HEK293T (cell line): Measurements from ENCODE around the gene FAM219B.

Experiments
- BHLHE40 ChIP-seq: fragments of 450-650 bp; IDR thresholded peaks from 2 replicates; pipeline ENCODE4 v1.6.1; 2016; ENCODE audit warnings: mild to moderate bottlenecking, moderate library complexity, borderline replicate concordance
- CTBP1 ChIP-seq: fragments of 450-650 bp; IDR thresholded peaks from 2 replicates; pipeline ENCODE4 v1.6.1; 2016; ENCODE audit warnings: borderline replicate concordance
- ELF4 ChIP-seq: fragments of 450-650 bp; IDR thresholded peaks from 2 replicates; pipeline ENCODE4 v1.6.1; 2017; ENCODE audit warnings: antibody characterized with exemption
- FOXA1 ChIP-seq: fragments of 450-650 bp; IDR thresholded peaks from 2 replicates; pipeline ENCODE4 v1.6.1; 2016; ENCODE audit warnings: mild to moderate bottlenecking
- FOXK2 ChIP-seq: fragments of 450-650 bp; IDR thresholded peaks from 2 replicates; pipeline ENCODE4 v1.6.1; 2016; ENCODE audit warnings: mild to moderate bottlenecking
- FOXM1 ChIP-seq: fragments of 450-650 bp; IDR thresholded peaks from 2 replicates; pipeline ENCODE4 v1.6.1; 2017; ENCODE audit warnings: mild to moderate bottlenecking, borderline replicate concordance
- HDGF ChIP-seq: fragments of 450-650 bp; IDR thresholded peaks from 2 replicates; pipeline ENCODE4 v1.6.1; 2017; ENCODE audit warnings: antibody characterized with exemption, borderline replicate concordance
- L3MBTL2 ChIP-seq: fragments of 450-650 bp; conservative IDR thresholded peaks from 2 replicates; pipeline ENCODE4 v1.6.1; 2016; ENCODE audit warnings: mild to moderate bottlenecking
- LEF1 ChIP-seq: fragments of 450-650 bp; IDR thresholded peaks from 2 replicates; pipeline ENCODE4 v1.6.1; 2017; ENCODE audit warnings: mild to moderate bottlenecking, borderline replicate concordance
- NFRKB ChIP-seq: fragments of 450-650 bp; IDR thresholded peaks from 2 replicates; pipeline ENCODE4 v1.6.1; 2016; ENCODE audit warnings: mild to moderate bottlenecking, moderate library complexity
- PKNOX1 ChIP-seq: fragments of 450-650 bp; IDR thresholded peaks from 2 replicates; pipeline ENCODE4 v1.6.1; 2016
- SP1 ChIP-seq: fragments of 450-650 bp; IDR thresholded peaks from 2 replicates; pipeline ENCODE4 v1.6.1; 2017
- SUZ12 ChIP-seq: fragments of 450-650 bp; IDR thresholded peaks from 2 replicates; pipeline ENCODE4 v1.6.1; 2016; ENCODE audit warnings: mild to moderate bottlenecking
- ZNF384 ChIP-seq: fragments of 450-650 bp; IDR thresholded peaks from 2 replicates; pipeline ENCODE4 v1.6.1; 2016

GRCh38 chr15:74869372-74869725, 37.3 kb downstream of the FAM219B start:
- no peak for TF ChIP-seq ELF4
- TF ChIP-seq FOXM1 = no peak
- no peak for TF ChIP-seq LEF1
- TF ChIP-seq PKNOX1 = no peak
- no peak for TF ChIP-seq CTBP1
- no peak for TF ChIP-seq FOXK2
- TF ChIP-seq L3MBTL2 = no peak
- no peak for TF ChIP-seq HDGF
- TF ChIP-seq SUZ12 = no peak
- no peak for TF ChIP-seq SP1
- no peak for TF ChIP-seq FOXA1
- no peak for TF ChIP-seq ZNF384
- no peak for TF ChIP-seq BHLHE40
- no peak for TF ChIP-seq NFRKB
